OCI-LY1 (cell line): Measurements from ENCODE around the gene TMEM156.

Experiments
- EZH2 ChIP-seq: fragments of 200-600 bp; sonication (generic), shearing (Covaris generic); IDR thresholded peaks from 2 replicates; pipeline ENCODE4 v1.8.0; 2017; ENCODE audit warnings: borderline replicate concordance, mixed run types, mild to moderate bottlenecking, antibody characterized with exemption, low read length, moderate library complexity, mixed read lengths
- TF ChIP-seq, protein P1 (sequence below): fragments of 200-600 bp; sonication (generic), shearing (Covaris generic); IDR thresholded peaks from 2 replicates; pipeline ENCODE4 v1.5.1; 2017; ENCODE audit warnings: mild to moderate bottlenecking, antibody characterized with exemption, low read length, moderate library complexity, mixed read lengths

DNA sequence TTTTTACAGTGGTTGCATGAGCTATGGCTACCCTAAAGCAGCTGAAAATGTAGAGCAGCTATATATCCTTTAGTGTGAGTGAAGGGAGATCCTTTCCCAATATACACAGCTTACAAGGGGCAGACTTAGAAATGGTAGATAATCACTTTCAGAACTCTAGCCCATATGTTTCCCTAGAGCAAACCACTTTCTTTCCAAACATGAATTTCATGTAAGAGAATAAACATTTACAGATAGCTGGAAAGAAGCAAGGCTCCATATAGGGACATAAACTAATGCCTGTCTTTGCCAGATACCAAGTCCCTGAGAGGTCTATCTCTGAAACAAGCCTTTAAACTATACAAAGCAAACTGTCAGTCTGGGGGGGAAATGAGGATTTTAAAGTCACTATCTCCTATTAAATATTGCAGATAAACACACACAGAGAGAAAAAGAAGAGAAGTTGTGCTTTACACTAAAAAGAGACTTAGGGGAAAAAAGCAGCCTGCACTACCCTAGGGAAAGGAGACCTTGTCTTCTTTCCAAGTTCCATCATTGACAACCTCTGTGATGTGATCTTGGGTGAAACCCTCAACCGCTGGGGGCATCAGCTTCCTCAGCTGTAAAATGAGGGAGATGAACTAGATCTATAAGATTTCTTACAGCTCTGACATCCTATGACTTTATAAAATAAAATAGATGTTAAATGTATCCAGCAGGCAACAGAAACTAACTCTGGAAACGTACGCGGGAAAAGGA, 73.6 kb downstream of the TMEM156 start:
- TF ChIP-seq, protein P1, sequence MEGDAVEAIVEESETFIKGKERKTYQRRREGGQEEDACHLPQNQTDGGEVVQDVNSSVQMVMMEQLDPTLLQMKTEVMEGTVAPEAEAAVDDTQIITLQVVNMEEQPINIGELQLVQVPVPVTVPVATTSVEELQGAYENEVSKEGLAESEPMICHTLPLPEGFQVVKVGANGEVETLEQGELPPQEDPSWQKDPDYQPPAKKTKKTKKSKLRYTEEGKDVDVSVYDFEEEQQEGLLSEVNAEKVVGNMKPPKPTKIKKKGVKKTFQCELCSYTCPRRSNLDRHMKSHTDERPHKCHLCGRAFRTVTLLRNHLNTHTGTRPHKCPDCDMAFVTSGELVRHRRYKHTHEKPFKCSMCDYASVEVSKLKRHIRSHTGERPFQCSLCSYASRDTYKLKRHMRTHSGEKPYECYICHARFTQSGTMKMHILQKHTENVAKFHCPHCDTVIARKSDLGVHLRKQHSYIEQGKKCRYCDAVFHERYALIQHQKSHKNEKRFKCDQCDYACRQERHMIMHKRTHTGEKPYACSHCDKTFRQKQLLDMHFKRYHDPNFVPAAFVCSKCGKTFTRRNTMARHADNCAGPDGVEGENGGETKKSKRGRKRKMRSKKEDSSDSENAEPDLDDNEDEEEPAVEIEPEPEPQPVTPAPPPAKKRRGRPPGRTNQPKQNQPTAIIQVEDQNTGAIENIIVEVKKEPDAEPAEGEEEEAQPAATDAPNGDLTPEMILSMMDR: no peak
- TF ChIP-seq EZH2: no peak
